ENCODE data around the gene CENPW. TPM values are rescaled to one million over a fixed set of nuclear protein-coding genes. Genes with fewer than 3 reads are reported as not detected.
A peak's percentile ranks its signal among the peaks of the same experiment; 100 is the strongest.

The CENPW gene
- 10 to 100 TPM; 26.5 to 42.1 (median 29.4) TPM for polyA plus RNA-seq (ENCODE audit: insufficient read length in 4 of 4)

GRCh38 chr6:126339796-126340609 lies at the start of gene CENPW:
Gene CENPW, plus strand, starts transcription at chr6:126340115. Its CDS starts 159 bp downstream, at chr6:126340274.
- DNase-seq (ENCODE audit: low read depth in 4 of 4, low spot score in 3 of 4) = peak; percentile 67 to 80 (median 70)

DNA sequence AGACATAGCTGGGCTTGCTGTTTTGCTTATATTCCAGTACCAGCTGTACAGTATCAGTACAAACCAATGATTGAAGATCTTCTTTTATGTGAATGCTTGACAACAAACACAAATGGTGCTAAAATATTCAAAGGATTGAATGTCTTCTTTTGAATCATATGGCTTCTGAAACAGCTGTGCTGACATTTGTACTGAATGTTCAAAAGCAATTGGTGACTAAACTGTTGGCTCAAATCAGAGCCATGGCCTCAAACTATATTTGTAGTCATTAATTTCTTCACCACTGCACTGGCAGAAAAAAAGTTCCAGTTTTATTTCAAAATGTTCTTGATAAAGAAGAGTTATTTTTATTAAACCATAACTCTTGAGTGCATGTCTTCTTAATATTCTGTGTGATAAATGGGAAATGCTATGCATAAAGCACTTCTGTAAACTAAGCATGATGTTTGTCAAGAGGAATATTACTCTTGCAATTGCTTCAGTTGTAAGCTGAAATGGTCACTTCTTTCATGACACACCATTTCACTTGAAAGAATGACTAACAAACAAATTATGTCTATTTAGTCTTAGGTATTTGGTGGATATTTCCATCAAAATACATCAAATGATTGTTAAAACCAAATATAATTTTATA lies 45.9 kb upstream of the CENPW start:
- DNase-seq (ENCODE audit: low read depth in 4 of 4, low spot score in 3 of 4) = no peak

GRCh38 chr6:126300126-126300525 lies 39.8 kb upstream of the CENPW start:
- DNase-seq (ENCODE audit: low read depth in 4 of 4, low spot score in 3 of 4) = no peak

GRCh38 chr6:126300735-126301134 lies 39.2 kb upstream of the CENPW start:
- DNase-seq (ENCODE audit: low read depth in 4 of 4, low spot score in 3 of 4) = no peak

DNA sequence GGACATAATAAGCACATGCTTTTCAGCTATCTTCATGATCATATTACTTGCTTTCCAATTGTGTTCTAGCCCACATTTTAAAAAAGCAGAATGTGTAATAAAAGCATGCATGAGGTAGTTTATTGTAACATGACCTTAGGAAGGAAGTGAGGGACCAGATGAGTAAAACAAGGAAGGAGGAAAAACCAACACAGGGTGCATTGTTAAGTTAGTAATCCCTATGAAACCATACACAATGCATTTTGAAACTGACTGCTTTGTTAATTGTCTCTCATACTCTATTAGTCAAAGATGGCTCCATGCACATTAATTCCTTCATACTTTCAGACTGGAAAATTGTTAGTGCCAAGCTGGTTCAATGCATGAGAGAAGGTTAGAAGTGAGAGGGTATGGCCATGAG lies 37.7 kb upstream of the CENPW start:
- DNase-seq (ENCODE audit: low read depth in 4 of 4, low spot score in 3 of 4) = no peak

- no peak for DNase-seq (ENCODE audit: low read depth in 4 of 4, low spot score in 3 of 4)
These were observed 32.1 kb upstream of the CENPW start for GRCh38 chr6:126307849-126308248.

DNA sequence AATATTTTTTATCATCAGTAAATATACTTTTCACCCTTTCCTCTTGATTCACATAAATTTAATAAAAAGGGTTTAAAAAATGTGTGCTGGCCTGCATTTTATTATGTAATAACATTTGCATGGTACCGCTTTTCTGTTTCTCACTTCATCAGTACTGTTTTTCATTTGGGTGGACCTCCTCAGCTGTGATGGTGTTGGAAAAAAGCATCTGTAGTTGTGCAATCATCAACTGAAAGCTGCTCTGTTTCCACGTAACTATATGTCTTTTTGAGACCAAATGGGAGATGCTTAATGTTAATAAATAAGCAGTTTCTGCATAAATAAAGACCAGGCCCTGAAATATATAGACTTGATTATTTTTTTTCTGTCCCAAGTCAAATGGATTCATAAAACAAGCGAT lies 31.6 kb upstream of the CENPW start:
- no peak for DNase-seq (ENCODE audit: low read depth in 4 of 4, low spot score in 3 of 4)

DNA sequence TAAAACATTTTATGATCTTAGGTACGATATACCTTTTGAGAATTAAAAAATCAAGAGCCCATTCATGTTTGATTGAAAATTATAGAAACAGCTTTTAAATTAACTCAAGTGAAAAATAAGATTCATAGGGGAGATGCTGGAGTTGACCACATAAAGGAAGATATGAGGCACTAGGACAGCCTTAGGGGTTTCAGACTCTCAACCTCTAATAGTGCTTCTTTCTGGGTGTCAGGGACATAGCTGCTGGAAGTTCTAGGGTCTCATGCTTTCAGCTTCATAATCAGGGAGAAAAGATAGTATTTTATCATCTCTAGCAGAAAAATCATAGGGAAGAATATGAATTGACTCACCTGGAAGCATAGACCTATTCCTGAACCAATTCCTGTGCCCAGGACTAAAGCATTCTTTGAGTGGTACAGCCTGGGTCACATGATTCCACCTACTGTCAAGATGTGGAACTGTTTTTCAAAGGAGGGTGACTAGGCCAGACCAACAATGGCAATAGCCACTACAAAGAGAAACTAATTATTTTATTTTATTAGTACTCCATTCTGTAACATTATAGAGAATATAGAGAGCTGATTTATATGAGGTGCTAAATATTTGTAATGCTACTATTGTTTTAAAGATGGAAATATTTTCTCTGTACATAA lies 27.8 kb upstream of the CENPW start:
- DNase-seq (ENCODE audit: low read depth in 4 of 4, low spot score in 3 of 4) = no peak

DNA sequence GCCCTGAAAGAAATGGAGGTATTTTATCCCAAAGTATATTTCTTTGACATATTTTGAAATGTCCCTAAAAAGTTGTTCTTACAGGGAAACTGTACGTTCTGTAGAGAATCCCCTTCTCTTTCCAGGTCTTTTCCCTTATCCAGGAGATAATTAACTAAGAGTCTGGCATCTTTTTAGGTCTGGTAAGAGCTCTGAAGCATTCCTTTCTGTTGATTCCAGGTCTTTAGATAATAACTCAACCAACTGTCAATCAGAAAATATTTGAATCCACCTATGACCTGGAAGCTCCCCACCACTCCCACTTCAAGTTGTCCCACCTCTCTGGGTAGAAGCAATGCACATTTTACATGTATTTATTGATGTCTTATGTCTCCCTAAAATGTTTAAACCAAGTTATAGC lies 26.0 kb upstream of the CENPW start:
- DNase-seq (ENCODE audit: low read depth in 4 of 4, low spot score in 3 of 4) = no peak

- no peak for DNase-seq (ENCODE audit: low read depth in 4 of 4, low spot score in 3 of 4)
These were observed 21.1 kb upstream of the CENPW start for GRCh38 chr6:126318797-126319196.

DNA sequence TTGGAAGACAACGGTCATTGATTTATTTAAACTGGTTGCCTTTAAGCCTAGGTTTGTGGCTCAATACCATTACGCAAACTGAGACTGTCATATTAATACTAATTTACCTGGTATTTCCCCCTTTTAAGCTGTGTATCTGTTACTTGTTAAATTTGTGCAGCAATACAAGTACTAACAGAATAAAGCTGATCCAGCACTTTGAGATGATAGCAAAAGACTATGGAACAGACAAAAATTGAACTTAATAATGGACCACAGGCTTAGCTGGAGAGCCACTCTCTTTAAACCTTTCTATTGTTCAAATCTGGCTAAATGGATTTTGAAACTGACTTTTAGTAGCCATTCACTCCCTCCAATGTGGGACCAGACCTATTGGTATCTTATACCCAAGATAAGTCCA lies 6.2 kb upstream of the CENPW start:
- DNase-seq (ENCODE audit: low read depth in 4 of 4, low spot score in 3 of 4) = no peak

- DNase-seq (ENCODE audit: low read depth in 4 of 4, low spot score in 3 of 4) = no peak
These were observed 4.7 kb upstream of the CENPW start for GRCh38 chr6:126335210-126335609.

DNA sequence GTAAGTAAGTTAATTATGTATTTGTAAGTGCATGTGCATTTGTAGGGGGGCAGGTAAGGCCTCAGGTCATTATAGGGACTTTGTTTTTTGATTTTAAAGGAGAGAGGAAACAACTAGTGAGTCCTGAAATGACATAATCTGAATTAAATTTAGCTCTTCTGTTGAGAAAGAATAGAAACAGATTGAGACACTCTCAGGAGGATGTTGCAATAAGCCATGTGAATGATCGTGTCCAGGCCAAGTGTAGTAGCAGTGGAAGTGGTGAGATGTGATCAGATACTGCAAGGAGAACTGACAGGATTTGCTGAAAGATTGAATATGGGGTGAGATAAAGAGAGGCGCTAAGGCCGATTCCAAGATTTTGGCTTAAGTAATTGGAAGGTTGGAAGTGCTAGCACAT lies 2.6 kb upstream of the CENPW start:
- DNase-seq (ENCODE audit: low read depth in 4 of 4, low spot score in 3 of 4) = no peak

DNA sequence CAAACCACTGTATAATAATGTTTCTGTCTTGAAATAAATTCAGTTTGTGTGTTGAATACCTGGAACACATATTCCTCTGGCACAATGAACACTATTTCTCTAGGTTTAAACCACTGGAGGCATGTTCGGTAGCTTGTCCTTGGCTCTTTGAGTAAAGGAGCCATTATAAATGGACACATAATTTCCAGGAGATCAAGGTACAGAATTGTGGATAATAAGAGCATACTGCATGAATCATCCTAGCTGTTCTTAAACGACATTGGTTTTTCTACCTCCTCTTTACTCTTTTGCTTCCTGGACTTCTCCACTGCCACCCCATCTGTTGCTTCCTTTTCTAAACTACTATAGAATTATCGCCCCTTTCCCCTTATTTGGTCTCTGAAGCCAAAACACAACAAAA lies 1.2 kb downstream of the CENPW start:
- no peak for DNase-seq (ENCODE audit: low read depth in 4 of 4, low spot score in 3 of 4)

- no peak for DNase-seq (ENCODE audit: low read depth in 4 of 4, low spot score in 3 of 4)
These were observed 4.3 kb downstream of the CENPW start for GRCh38 chr6:126344181-126344580.

DNA sequence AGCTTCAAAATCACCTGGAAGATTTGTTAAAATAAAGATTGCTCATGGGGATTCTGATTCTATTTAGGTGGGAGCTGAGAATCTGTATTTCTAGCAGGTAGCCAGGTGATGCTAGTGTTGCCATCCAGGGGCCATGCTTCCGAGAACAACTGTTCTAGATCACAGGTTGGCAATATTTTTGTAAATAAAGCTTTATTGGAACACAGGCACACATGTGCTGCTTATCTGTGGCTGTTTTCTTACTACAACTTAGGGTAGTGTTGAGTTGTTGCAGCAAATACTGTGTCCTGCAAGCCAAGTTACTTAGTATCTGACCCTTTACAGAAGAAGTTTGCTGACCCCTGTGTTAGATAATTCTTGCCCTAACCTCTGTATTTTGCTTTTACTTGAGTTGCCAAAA lies 12.0 kb downstream of the CENPW start:
- no peak for DNase-seq (ENCODE audit: low read depth in 4 of 4, low spot score in 3 of 4)

GRCh38 chr6:126352514-126352913 lies 12.6 kb downstream of the CENPW start:
- DNase-seq (ENCODE audit: low read depth in 4 of 4, low spot score in 3 of 4) = no peak

GRCh38 chr6:126356526-126356925 lies 16.6 kb downstream of the CENPW start:
- no peak for DNase-seq (ENCODE audit: low read depth in 4 of 4, low spot score in 3 of 4)

GRCh38 chr6:126359936-126360537 lies 20.1 kb downstream of the CENPW start:
- DNase-seq (ENCODE audit: low read depth in 4 of 4, low spot score in 3 of 4) = no peak

- no peak for DNase-seq (ENCODE audit: low read depth in 4 of 4, low spot score in 3 of 4)
These were observed 22.0 kb downstream of the CENPW start for GRCh38 chr6:126361832-126362440.

GRCh38 chr6:126367849-126368248 lies 27.9 kb downstream of the CENPW start:
- no peak for DNase-seq (ENCODE audit: low read depth in 4 of 4, low spot score in 3 of 4)

Measured in left renal pelvis (tissue), 4 donors.